Measurements from ENCODE around the gene IZUMO3.
"Not testable (repeated sequence)": the region's sequence is repeated elsewhere in the genome, so short reads cannot be mapped to it uniquely, and the experiment has no call there.

Gene IZUMO3, protein sequence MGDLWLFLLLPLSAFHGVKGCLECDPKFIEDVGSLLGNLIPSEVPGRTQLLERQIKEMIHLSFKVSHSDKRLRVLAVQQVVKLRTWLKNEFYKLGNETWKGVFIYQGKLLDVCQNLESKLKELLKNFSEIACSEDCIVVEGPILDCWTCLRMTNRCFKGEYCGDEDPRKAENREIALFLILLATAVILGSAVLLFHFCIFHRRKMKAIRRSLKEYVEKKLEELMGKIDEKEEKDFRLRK

DNA sequence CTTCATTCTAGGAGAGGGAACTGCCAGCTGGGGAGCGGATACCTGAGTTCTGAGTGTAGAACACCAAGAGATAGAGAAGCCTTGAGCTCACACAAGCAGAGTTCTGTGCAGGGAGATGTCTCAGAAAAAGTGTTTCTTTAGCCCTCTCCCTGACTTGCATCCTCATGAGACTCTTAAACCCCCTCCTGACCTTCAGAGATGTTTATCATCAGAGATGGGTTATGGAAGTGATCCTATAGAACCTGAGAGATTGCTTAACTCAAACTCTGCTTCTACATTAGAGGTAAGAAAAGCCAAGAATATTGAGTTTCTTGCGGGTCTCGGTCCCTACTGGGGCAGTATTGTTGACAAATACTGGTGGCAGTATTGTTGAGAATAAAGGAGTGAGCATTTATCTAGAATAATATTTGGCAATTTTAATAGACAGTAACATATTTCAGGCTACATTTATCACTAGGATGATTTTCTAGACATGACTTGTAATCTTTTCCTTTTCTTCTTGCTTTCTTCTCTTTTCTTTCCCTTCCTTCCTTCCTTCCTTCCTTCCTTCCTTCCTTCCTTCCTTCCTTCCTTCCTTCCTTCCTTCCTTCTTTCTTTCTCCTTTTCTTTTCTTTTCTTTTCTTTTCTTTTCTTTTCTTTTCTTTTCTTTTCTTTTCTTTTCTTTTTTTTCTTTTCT, at the start of gene IZUMO3:
Gene IZUMO3 (minus strand): TSS at position 51 of the 676 bp plus-strand sequence. CDS start 248 bp downstream, outside the sequence.
- Mint-ChIP-seq H3K4me3 (no peak within 1 kb of the TSS), H3K4me1 (peaks cover 27% of the 10 kb centered on the region), H3K9me3 (no peaks in the 10 kb centered on the region), H3K27ac (peak within 1 kb of the TSS; percentile 86), H3K36me3 (ENCODE audit: low read depth) (no peaks in the 10 kb centered on the region), H3K27me3 (ENCODE audit: low read depth, poor library complexity) (no peaks in the 10 kb centered on the region)
- no peak for TF ChIP-seq CTCF (IDR thresholded peaks at IDR 0.05)
- no peak for DNase-seq

DNA sequence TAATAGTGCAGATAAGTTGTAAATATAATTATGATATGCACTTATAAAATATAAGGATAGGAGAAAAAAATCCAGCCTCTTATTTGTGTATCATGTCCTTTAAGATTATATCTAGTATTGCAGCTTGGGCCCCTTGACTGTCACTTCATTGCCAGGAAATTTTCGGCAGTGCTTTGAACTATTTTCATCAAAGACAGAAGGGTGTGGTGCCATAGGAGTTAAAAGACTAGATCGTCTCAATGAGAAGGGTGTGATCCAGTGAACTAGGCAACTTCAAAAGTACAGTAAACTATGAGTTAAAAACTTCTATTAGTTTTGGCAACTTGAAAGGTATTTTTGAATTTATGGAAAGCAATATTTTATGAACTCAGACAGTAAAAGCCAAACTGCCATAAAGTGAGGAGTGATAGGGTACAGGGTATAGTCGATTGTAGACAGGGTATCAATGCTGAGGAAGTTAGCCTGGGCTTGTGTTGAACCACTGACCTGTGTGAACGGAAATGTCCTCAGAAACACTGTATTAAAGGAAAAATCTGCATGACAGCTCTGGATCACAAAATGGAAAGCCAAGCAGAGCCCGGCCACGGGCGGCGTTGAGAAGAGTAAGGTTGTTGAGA, 48.6 kb upstream of the IZUMO3 start:
- Mint-ChIP-seq H3K9me3 (peaks cover 4% of the 10 kb centered on the region), H3K4me1 (peaks cover 10% of the 10 kb centered on the region), H3K27ac (no peak overlapping the region), H3K4me3 (no peak overlapping the region), H3K27me3 (ENCODE audit: low read depth, poor library complexity) (no peaks in the 10 kb centered on the region), H3K36me3 (ENCODE audit: low read depth) (no peaks in the 10 kb centered on the region)
- no peak for TF ChIP-seq CTCF (IDR thresholded peaks at IDR 0.05)
- no peak for DNase-seq

GRCh38 chr9:24590432-24590831, 44.7 kb upstream of the IZUMO3 start:
- Mint-ChIP-seq H3K36me3 (ENCODE audit: low read depth) (no peaks in the 10 kb centered on the region), H3K4me3 (no peak overlapping the region), H3K9me3 (peaks cover 20% of the 10 kb centered on the region), H3K27me3 (ENCODE audit: low read depth, poor library complexity) (no peaks in the 10 kb centered on the region), H3K4me1 (no peaks in the 10 kb centered on the region), H3K27ac (no peak overlapping the region)
- DNase-seq: no peak
- TF ChIP-seq CTCF (IDR thresholded peaks at IDR 0.05): no peak

DNA sequence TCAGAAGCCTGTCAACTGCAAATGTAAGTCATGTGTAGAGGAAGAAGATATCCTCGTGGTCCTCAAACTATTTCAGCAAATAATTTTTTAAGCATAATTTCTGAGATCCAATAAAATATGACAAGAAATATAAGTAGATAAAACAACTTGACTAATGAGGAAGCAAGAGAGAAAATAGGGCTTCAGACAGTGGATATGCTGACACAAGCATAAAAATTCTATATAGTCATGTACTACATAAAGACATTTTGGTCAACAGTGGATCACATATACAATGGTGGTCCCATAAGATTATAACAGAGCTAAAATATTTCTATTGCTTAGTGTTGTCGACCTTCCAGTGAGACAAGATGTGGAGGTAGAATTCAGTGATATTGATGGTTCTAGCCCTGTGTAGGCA, 42.2 kb upstream of the IZUMO3 start:
- H3K4me1 Mint-ChIP-seq: peaks cover under 1% of the 10 kb centered on the region
- no peak for TF ChIP-seq CTCF (IDR thresholded peaks at IDR 0.05)
- H3K36me3 Mint-ChIP-seq (ENCODE audit: low read depth): no peaks in the 10 kb centered on the region
- H3K27me3 Mint-ChIP-seq (ENCODE audit: low read depth, poor library complexity): no peaks in the 10 kb centered on the region
- H3K4me3 Mint-ChIP-seq: no peak overlapping the region
- no peak overlapping the region for H3K27ac Mint-ChIP-seq
- H3K9me3 Mint-ChIP-seq: peaks cover 28% of the 10 kb centered on the region
- DNase-seq: no peak

DNA sequence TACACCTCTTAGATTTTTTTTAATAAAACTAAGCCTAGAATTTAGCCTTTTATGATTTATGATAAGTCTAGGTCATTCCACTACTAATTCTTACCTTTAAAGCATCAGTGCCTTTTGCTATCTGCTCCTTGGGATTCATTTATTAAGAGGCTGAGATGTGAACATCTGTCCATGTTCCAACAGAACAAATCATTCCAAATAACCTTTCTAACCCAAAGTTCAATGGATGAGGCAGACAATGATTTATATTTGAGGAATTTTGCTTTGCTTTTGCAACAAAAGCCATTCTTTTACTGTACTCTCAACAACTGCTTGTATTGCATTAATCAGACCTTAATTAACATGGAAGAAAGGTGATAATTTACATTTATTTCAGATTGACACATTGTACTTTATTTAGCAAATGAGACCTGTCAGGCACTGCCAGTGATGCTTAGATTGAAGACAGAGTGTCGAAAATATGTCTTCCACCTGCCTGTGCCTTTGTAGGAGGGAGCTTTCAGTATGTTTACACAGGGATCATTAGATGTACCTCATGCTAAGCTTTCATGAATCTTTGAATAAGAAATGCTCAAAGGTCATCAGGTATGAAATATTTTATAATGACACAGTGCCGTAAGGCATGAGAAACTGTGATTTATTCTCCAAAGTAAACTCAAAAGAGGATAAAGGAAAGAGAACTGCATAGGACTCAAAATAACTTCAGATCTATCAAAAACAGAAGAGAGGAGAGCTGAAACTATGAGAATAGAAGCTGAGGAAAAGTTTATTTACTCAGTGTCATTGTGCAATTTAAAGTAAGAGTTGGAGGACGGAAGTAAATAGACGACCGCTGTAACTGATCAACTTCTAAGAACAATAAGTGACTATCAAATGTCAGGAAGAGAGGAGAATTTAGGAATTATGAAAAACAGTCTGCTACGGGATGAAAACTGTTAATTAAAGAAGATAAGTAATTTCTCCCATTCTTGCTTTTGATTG, 36.7 kb upstream of the IZUMO3 start:
- peaks cover 15% of the 10 kb centered on the region for H3K4me1 Mint-ChIP-seq
- no peak for TF ChIP-seq CTCF (IDR thresholded peaks at IDR 0.05)
- H3K9me3 Mint-ChIP-seq: peaks cover 48% of the 10 kb centered on the region
- H3K27ac Mint-ChIP-seq: peak overlapping the region; percentile 6
- H3K4me3 Mint-ChIP-seq: no peak overlapping the region
- DNase-seq: no peak
- no peaks in the 10 kb centered on the region for H3K27me3 Mint-ChIP-seq (ENCODE audit: low read depth, poor library complexity)
- H3K36me3 Mint-ChIP-seq (ENCODE audit: low read depth): no peaks in the 10 kb centered on the region

DNA sequence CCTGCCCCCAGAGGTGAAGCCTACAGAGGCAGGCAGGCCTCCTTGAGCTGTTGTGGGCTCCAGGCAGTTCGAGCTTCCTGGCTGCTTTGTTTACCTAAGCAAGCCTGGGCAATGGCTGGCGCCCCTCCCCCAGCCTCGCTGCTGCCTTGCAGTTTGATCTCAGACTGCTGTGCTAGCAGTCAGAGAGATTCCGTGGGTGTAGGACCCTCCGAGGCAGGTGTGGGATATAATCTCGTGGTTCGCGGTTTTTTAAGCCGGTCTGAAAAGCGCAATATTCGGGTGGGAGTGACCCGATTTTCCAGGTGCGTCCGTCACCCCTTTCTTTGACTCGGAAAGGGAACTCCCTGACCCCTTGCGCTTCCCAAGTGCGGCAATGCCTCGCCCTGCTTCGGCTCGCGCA, 34.3 kb upstream of the IZUMO3 start:
- H3K4me3 Mint-ChIP-seq: peak overlapping the region; percentile 66
- peaks cover 24% of the 10 kb centered on the region for H3K9me3 Mint-ChIP-seq
- not testable (repeated sequence) for H3K36me3 Mint-ChIP-seq (ENCODE audit: low read depth); H3K27me3 Mint-ChIP-seq (ENCODE audit: low read depth, poor library complexity)
- peak; percentile 3 for DNase-seq
- H3K4me1 Mint-ChIP-seq: peaks cover 15% of the 10 kb centered on the region
- H3K27ac Mint-ChIP-seq: peak overlapping the region; percentile 16

Data from nephron progenitor cell (in vitro differentiated cells).